ENCODE data around the gene QPCT. TPM values are rescaled to one million over a fixed set of nuclear protein-coding genes. Genes with fewer than 3 reads are reported as not detected.

QPCT gene
- polyA plus RNA-seq, 1 experiment: 15.9 TPM

DNA sequence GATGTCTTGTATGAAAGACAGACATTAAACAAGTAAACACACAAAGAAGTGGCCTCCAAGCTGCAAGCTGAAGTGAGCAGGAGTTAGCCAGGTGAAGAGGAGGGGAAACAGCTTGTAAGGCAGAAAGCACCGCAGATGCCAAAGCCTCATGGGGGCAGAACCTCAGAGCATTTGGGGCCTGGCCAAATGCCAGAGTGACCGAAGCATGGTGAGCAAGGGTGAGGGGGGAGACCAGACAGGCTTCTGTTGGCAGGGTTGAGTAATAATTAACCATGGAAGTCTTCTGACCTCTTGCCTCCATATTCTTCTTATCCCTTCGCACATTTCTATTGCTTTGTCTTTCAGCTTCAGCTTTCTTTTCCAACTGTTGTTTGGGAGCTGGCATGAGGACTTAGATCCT, 5.6 kb downstream of the QPCT start:
- POLR2A ChIA-PET: no interaction called here
- CTCF ChIA-PET: interaction anchor here (1.1 to 1.4 kb wide), 2 partner anchors 14 to 527 kb away, joined by 3 to 4 read pairs; no protein-coding TSS in a partner anchor
- TF ChIP-seq, protein P1, sequence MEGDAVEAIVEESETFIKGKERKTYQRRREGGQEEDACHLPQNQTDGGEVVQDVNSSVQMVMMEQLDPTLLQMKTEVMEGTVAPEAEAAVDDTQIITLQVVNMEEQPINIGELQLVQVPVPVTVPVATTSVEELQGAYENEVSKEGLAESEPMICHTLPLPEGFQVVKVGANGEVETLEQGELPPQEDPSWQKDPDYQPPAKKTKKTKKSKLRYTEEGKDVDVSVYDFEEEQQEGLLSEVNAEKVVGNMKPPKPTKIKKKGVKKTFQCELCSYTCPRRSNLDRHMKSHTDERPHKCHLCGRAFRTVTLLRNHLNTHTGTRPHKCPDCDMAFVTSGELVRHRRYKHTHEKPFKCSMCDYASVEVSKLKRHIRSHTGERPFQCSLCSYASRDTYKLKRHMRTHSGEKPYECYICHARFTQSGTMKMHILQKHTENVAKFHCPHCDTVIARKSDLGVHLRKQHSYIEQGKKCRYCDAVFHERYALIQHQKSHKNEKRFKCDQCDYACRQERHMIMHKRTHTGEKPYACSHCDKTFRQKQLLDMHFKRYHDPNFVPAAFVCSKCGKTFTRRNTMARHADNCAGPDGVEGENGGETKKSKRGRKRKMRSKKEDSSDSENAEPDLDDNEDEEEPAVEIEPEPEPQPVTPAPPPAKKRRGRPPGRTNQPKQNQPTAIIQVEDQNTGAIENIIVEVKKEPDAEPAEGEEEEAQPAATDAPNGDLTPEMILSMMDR (IDR thresholded peaks at IDR 0.05; ENCODE audit: insufficient read depth, low read depth, low read length): no peak
- no peak for DNase-seq (ENCODE audit: low read depth)
- no peaks in the 10 kb centered on the region for H3K27me3 ChIP-seq (ENCODE audit: control insufficient read depth, insufficient read depth, low read length)
- H3K4me3 ChIP-seq (ENCODE audit: low read depth, low read length): no peak overlapping the region
- no peaks in the 10 kb centered on the region for H3K36me3 ChIP-seq (ENCODE audit: control insufficient read depth, insufficient read depth, low read length)

DNA sequence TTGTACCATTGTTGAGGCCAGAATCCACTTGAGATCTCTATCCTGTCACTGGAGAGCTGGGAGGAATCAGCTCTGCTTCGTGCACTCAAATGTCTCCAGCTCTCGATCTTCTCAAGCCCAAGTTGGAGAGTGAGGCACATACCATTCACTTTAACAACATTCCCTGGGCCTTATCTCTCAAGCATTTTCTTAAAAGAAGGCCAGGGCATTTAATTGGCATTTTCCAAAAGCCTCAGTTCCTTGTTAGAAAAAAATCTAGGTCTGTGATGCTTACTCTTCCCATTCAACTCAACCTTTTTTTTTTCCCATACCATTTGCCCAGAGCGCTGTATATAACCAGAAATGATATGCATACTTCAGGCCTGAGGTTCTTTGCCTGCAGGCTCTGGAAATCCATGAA, 10.1 kb downstream of the QPCT start:
- ChIA-PET CTCF (no interaction called here), POLR2A (no interaction called here)
- TF ChIP-seq, protein P1 (IDR thresholded peaks at IDR 0.05; ENCODE audit: insufficient read depth, low read depth, low read length): no peak
- Histone ChIP-seq H3K27me3 (ENCODE audit: control insufficient read depth, insufficient read depth, low read length) (no peaks in the 10 kb centered on the region), H3K36me3 (ENCODE audit: control insufficient read depth, insufficient read depth, low read length) (no peaks in the 10 kb centered on the region), H3K4me3 (ENCODE audit: low read depth, low read length) (no peak overlapping the region)
- DNase-seq (ENCODE audit: low read depth): no peak

DNA sequence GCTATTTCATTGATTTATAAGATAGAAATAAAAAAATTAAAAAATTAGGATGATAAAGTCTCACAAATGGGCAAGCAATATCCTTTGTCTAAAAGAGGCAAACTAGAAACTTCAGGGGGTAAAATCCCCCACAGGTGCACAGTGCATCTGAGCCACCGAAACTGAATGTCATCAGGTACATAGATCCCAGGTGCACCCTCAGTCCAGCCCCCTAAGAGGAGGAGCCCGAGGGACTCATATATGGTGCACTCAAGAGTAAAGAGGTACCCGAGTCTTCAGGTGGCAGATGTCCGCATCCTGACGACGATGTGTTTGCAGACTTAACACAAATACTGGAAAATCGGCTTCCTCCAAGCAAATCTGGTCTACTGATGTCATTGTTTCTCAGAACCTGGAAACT, 11.3 kb downstream of the QPCT start:
- DNase-seq (ENCODE audit: low read depth): no peak
- POLR2A ChIA-PET: no interaction called here
- CTCF ChIA-PET: no interaction called here
- Histone ChIP-seq H3K4me3 (ENCODE audit: low read depth, low read length) (no peak overlapping the region), H3K36me3 (ENCODE audit: control insufficient read depth, insufficient read depth, low read length) (no peaks in the 10 kb centered on the region), H3K27me3 (ENCODE audit: control insufficient read depth, insufficient read depth, low read length) (no peaks in the 10 kb centered on the region)
- TF ChIP-seq, protein P1 (IDR thresholded peaks at IDR 0.05; ENCODE audit: insufficient read depth, low read depth, low read length): no peak

- no peak overlapping the region for H3K4me3 ChIP-seq (ENCODE audit: low read depth, low read length)
- no peak for DNase-seq (ENCODE audit: low read depth)
- TF ChIP-seq, protein P1 (IDR thresholded peaks at IDR 0.05; ENCODE audit: insufficient read depth, low read depth, low read length): no peak
- no peaks in the 10 kb centered on the region for H3K36me3 ChIP-seq (ENCODE audit: control insufficient read depth, insufficient read depth, low read length)
- ChIA-PET CTCF (no interaction called here), POLR2A (no interaction called here)
- H3K27me3 ChIP-seq (ENCODE audit: control insufficient read depth, insufficient read depth, low read length): no peaks in the 10 kb centered on the region
These were observed 11.9 kb downstream of the QPCT start for GRCh38 chr2:37356299-37356698.

DNA sequence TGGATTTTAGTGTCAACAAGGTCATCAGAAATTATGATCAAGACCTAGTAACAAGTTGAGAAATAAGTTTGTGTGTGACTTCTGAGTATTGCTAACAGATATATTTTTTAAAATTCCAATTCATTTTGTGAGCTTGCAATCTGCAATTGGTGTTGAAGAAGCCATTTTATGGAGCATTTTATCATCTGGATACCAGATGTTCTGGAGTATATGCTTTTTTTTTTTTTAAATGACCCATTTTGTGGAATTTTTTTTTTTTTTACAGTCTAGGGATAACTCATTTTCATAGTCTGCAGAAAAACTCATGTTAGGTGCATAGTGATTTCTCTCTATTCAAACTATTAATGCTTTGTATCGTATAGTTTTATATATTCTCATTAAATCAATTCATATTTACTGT, 12.6 kb downstream of the QPCT start:
- CTCF ChIA-PET: interaction anchor here (0.6 kb wide), 1 partner anchor 9 kb away, joined by 3 read pairs; no protein-coding TSS in a partner anchor
- Histone ChIP-seq H3K27me3 (ENCODE audit: control insufficient read depth, insufficient read depth, low read length) (no peaks in the 10 kb centered on the region), H3K36me3 (ENCODE audit: control insufficient read depth, insufficient read depth, low read length) (no peaks in the 10 kb centered on the region), H3K4me3 (ENCODE audit: low read depth, low read length) (no peak overlapping the region)
- POLR2A ChIA-PET: interaction anchor here (0.7 kb wide), 1 partner anchor 21 kb away, joined by 11 read pairs; no protein-coding TSS in a partner anchor
- TF ChIP-seq, protein P1 (IDR thresholded peaks at IDR 0.05; ENCODE audit: insufficient read depth, low read depth, low read length): no peak
- DNase-seq (ENCODE audit: low read depth): peak; percentile 37
